ENCODE results near the gene PLEK2.
"Not testable (repeated sequence)": the region's sequence is repeated elsewhere in the genome, so short reads cannot be mapped to it uniquely, and the experiment has no call there.

PLEK2 gene

GRCh38 chr14:67357186-67357968, 54.6 kb downstream of the PLEK2 start:
- no peak for DNase-seq

GRCh38 chr14:67352055-67352454, 59.9 kb downstream of the PLEK2 start:
- DNase-seq = no peak

GRCh38 chr14:67345583-67345982, 66.4 kb downstream of the PLEK2 start:
- DNase-seq = no peak

- no peak for DNase-seq
These were observed 68.2 kb downstream of the PLEK2 start for GRCh38 chr14:67343601-67344230.

- not testable (repeated sequence) for DNase-seq
These were observed 70.7 kb downstream of the PLEK2 start for GRCh38 chr14:67341231-67341630.

Measured in NCI-H2029 treated with DMSO at 0.1 percent for 48 hours (cell line).